ENCODE results near the gene UBE2J2. TPM values are rescaled to one million over a fixed set of nuclear protein-coding genes. Genes with fewer than 3 reads are reported as not detected.
"Not testable (repeated sequence)": the region's sequence is repeated elsewhere in the genome, so short reads cannot be mapped to it uniquely, and the experiment has no call there.

The UBE2J2 gene
- polyA plus RNA-seq, 1 of the 3 experiments (the other 2 are of a cell fraction) = 47.5 TPM

GRCh38 chr1:1317420-1317819, 43.8 kb upstream of the UBE2J2 start:
- Histone ChIP-seq H3K27me3 (ENCODE audit: insufficient read depth) (no peaks in the 10 kb centered on the region), H3K4me3 (ENCODE audit: low read depth in 2 of 2, low read length in 1 of 2) (no peak overlapping the region), H3K36me3 (replicated peaks in 1 of 2; ENCODE audit: control insufficient read depth in 1 of 2, insufficient read depth in 2 of 2, low read length in 1 of 2) (peaks cover 12 to 60% of the 10 kb centered on the region in 2 experiments), H3K27ac (ENCODE audit: low read depth in 2 of 2, low read length in 1 of 2) (peak overlapping the region in 1 of 2 experiments; percentile 86; a peak in 2 of 4 replicates), H3K9me3 (no peaks in the 10 kb centered on the region), H3K4me2 (no peak overlapping the region), H3F3A (replicated peaks; ENCODE audit: insufficient read depth) (peaks cover 14% of the 10 kb centered on the region), H3K9ac (no peak overlapping the region), H4K20me1 (ENCODE audit: insufficient read depth) (peaks cover 51% of the 10 kb centered on the region), H3K4me1 (ENCODE audit: control insufficient read depth in 1 of 2, insufficient read depth in 2 of 2, low read depth in 1 of 2, low read length in 1 of 2) (peaks cover 3 to 4% of the 10 kb centered on the region in 2 experiments; a peak in 2 of 4 replicates), H3K79me2 (ENCODE audit: insufficient read depth) (peaks cover 69% of the 10 kb centered on the region), H3K9me2 (no peaks in the 10 kb centered on the region), H2AFZ (ENCODE audit: low read depth) (no peak overlapping the region)
- CTCF ChIA-PET = no interaction called here
- 91% methylated on average over 6 of the region's 6 CpGs for WGBS (ENCODE audit: low lambda C conversion rate)
- POLR2A ChIA-PET = no interaction called here
- DNase-seq = no peak
- TF ChIP-seq TCF12 (IDR thresholded peaks at IDR 0.05) (no peak), NRF1 (IDR thresholded peaks at IDR 0.05; ENCODE audit: low read depth, low read length) (no peak), RFX5 (IDR thresholded peaks at IDR 0.05; ENCODE audit: low read length) (no peak), RXRA (IDR thresholded peaks at IDR 0.05; ENCODE audit: borderline replicate concordance, low read depth) (no peak), FOSL2 (IDR thresholded peaks at IDR 0.05; ENCODE audit: borderline replicate concordance, low read depth) (no peak), EZH2phosphoT487 (IDR thresholded peaks at IDR 0.05; ENCODE audit: borderline replicate concordance, low read depth) (no peak), TAF1 (IDR thresholded peaks at IDR 0.05; ENCODE audit: borderline replicate concordance, low read depth, low read length) (no peak), CTCF (IDR thresholded peaks at IDR 0.05) (no peak), MEF2A (IDR thresholded peaks at IDR 0.05; ENCODE audit: borderline replicate concordance, low read depth) (no peak), CHD2 (IDR thresholded peaks at IDR 0.05; ENCODE audit: low read length, partially characterized antibody) (no peak), RAD21 (IDR thresholded peaks at IDR 0.05; ENCODE audit: low read length) (no peak)
- TF ChIP-seq, protein P1, sequence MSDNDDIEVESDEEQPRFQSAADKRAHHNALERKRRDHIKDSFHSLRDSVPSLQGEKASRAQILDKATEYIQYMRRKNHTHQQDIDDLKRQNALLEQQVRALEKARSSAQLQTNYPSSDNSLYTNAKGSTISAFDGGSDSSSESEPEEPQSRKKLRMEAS (IDR thresholded peaks at IDR 0.05; ENCODE audit: low read depth) = no peak
- TF ChIP-seq, protein P2, sequence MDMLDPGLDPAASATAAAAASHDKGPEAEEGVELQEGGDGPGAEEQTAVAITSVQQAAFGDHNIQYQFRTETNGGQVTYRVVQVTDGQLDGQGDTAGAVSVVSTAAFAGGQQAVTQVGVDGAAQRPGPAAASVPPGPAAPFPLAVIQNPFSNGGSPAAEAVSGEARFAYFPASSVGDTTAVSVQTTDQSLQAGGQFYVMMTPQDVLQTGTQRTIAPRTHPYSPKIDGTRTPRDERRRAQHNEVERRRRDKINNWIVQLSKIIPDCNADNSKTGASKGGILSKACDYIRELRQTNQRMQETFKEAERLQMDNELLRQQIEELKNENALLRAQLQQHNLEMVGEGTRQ (IDR thresholded peaks at IDR 0.05; ENCODE audit: borderline replicate concordance, low read depth, low read length) = no peak

GRCh38 chr1:1316199-1316598, 42.5 kb upstream of the UBE2J2 start:
- H3F3A ChIP-seq (replicated peaks; ENCODE audit: insufficient read depth) = peaks cover 14% of the 10 kb centered on the region
- H4K20me1 ChIP-seq (ENCODE audit: insufficient read depth) = peaks cover 41% of the 10 kb centered on the region
- DNase-seq; H3K27me3 ChIP-seq (ENCODE audit: insufficient read depth); H3K4me2 ChIP-seq; H3K4me1 ChIP-seq (ENCODE audit: control insufficient read depth in 1 of 2, insufficient read depth in 2 of 2, low read depth in 1 of 2, low read length in 1 of 2); H3K9ac ChIP-seq; H3K27ac ChIP-seq (ENCODE audit: low read depth in 2 of 2, low read length in 1 of 2); H3K9me3 ChIP-seq; CTCF ChIA-PET; H2AFZ ChIP-seq (ENCODE audit: low read depth); H3K9me2 ChIP-seq; H3K4me3 ChIP-seq (ENCODE audit: low read depth in 2 of 2, low read length in 1 of 2): not testable (repeated sequence)
- 90% methylated on average over 8 of the region's 8 CpGs for WGBS (ENCODE audit: low lambda C conversion rate)
- POLR2A ChIA-PET = interaction anchor here (1.1 kb wide), 1 partner anchor 85 kb away, joined by 3 read pairs; no protein-coding TSS in a partner anchor
- peaks cover 58% of the 10 kb centered on the region for H3K79me2 ChIP-seq (ENCODE audit: insufficient read depth)
- peaks cover 12 to 62% of the 10 kb centered on the region in 2 experiments for H3K36me3 ChIP-seq (replicated peaks in 1 of 2; ENCODE audit: control insufficient read depth in 1 of 2, insufficient read depth in 2 of 2, low read length in 1 of 2)

All from SK-N-SH (cell line).